Activated CD8-positive, alpha-beta T cell treated with anti-CD3 and anti-CD28 coated beads, Interleukin-2, amount 10 ng/mL, durations not matched to agents 7 days and 5 days (primary cell): ENCODE measurements around the gene TK2. TPM values are rescaled to one million over a fixed set of nuclear protein-coding genes. Genes with fewer than 3 reads are reported as not detected.
A peak's percentile ranks its signal among the peaks of the same experiment; 100 is the strongest.
"Not testable (repeated sequence)": the region's sequence is repeated elsewhere in the genome, so short reads cannot be mapped to it uniquely, and the experiment has no call there.

Experiments
- ATAC-seq: fragments of 150-1000 bp; cut with Tn5 transposase; one replicate; pipeline ENCODE4 v1.10.0; 2021; ENCODE audit warnings: moderate library complexity
- CTCF ChIA-PET: fragments of 350-600 bp; sonication (Branson Sonifier 250); formaldehyde crosslinking; loops from one replicate; lab custom pipeline; 2021; ENCODE audit warnings: antibody characterized with exemption; lab: Charles Lee
- POLR2A ChIA-PET: fragments of 350-600 bp; sonication (Branson Sonifier 250); formaldehyde crosslinking; loops from one replicate; lab custom pipeline; 2021; ENCODE audit warnings: antibody characterized with exemption; lab: Charles Lee
- DNase-seq: peaks from one replicate; pipeline ENCODE4 v3.0.0-alpha.2; 2020
- H3K27ac Mint-ChIP-seq: one replicate; pipeline ENCODE4 v1.8.0; 2021; ENCODE audit warnings: mild to moderate bottlenecking, mixed read lengths
- H3K27me3 Mint-ChIP-seq: one replicate; pipeline ENCODE4 v1.8.0; 2021; ENCODE audit warnings: low read depth, mixed read lengths
- H3K36me3 Mint-ChIP-seq: one replicate; pipeline ENCODE4 v1.8.0; 2021; ENCODE audit warnings: low read depth, mixed read lengths
- H3K4me1 Mint-ChIP-seq: one replicate; pipeline ENCODE4 v1.8.0; 2021; ENCODE audit warnings: low read depth, mixed read lengths
- H3K4me3 Mint-ChIP-seq: one replicate; pipeline ENCODE4 v1.8.0; 2021; ENCODE audit warnings: mild to moderate bottlenecking, mixed read lengths
- H3K9me3 Mint-ChIP-seq: one replicate; pipeline ENCODE4 v1.8.0; 2022; ENCODE audit warnings: mixed read lengths; ENCODE audit not compliant: insufficient read depth
- total RNA-seq, 2 experiments: library from RNA; stranded (reverse); gene quantifications; one replicate each; pipeline ENCODE4 v1.2.3, GENCODE V29; 2021

TK2 gene
- total RNA-seq, 2 experiments from 2014 or later = 5.7 to 6.4 TPM

GRCh38 chr16:66502020-66502913 lies 47.7 kb downstream of the TK2 start:
- Mint-ChIP-seq H3K27me3 (peaks cover 8% of the 10 kb centered on the region), H3K36me3 (no peaks in the 10 kb centered on the region), H3K4me3 (no peak overlapping the region), H3K27ac (no peak overlapping the region), H3K4me1 (no peaks in the 10 kb centered on the region), H3K9me3 (no peaks in the 10 kb centered on the region)
- DNase-seq = peak; percentile 15
- ATAC-seq = no peak
- ChIA-PET POLR2A (no interaction called here), CTCF (interaction anchor here (0.6 kb wide), 1 partner anchor 366 kb away, joined by 3 read pairs; no protein-coding TSS in a partner anchor)

GRCh38 chr16:66501563-66501962 lies 48.4 kb downstream of the TK2 start:
- H3K4me3 Mint-ChIP-seq, DNase-seq, ATAC-seq, H3K36me3 Mint-ChIP-seq, H3K27ac Mint-ChIP-seq, CTCF ChIA-PET, H3K9me3 Mint-ChIP-seq, H3K4me1 Mint-ChIP-seq, H3K27me3 Mint-ChIP-seq, POLR2A ChIA-PET: not testable (repeated sequence)

GRCh38 chr16:66497921-66498320 lies 52.0 kb downstream of the TK2 start:
- POLR2A ChIA-PET, H3K4me1 Mint-ChIP-seq, CTCF ChIA-PET, H3K9me3 Mint-ChIP-seq, H3K4me3 Mint-ChIP-seq, ATAC-seq, H3K27me3 Mint-ChIP-seq, DNase-seq, H3K27ac Mint-ChIP-seq, H3K36me3 Mint-ChIP-seq: not testable (repeated sequence)

- POLR2A ChIA-PET, DNase-seq, CTCF ChIA-PET, H3K27ac Mint-ChIP-seq, H3K4me3 Mint-ChIP-seq, H3K36me3 Mint-ChIP-seq, H3K4me1 Mint-ChIP-seq, H3K9me3 Mint-ChIP-seq, H3K27me3 Mint-ChIP-seq, ATAC-seq: not testable (repeated sequence)
These were observed 53.7 kb downstream of the TK2 start for GRCh38 chr16:66496226-66496625.

GRCh38 chr16:66495440-66495839 lies 54.5 kb downstream of the TK2 start:
- Mint-ChIP-seq H3K27me3 (peaks cover 8% of the 10 kb centered on the region), H3K9me3 (no peaks in the 10 kb centered on the region), H3K36me3 (no peaks in the 10 kb centered on the region), H3K27ac (no peak overlapping the region), H3K4me1 (peaks cover 7% of the 10 kb centered on the region), H3K4me3 (no peak overlapping the region)
- DNase-seq = no peak
- ChIA-PET CTCF (no interaction called here), POLR2A (no interaction called here)
- no peak for ATAC-seq

- DNase-seq = no peak
- Mint-ChIP-seq H3K4me3 (no peak overlapping the region), H3K36me3 (no peaks in the 10 kb centered on the region), H3K27me3 (peaks cover 8% of the 10 kb centered on the region), H3K9me3 (no peaks in the 10 kb centered on the region), H3K27ac (no peak overlapping the region), H3K4me1 (peaks cover 7% of the 10 kb centered on the region)
- ChIA-PET POLR2A (interaction anchor here (1.2 kb wide), 1 partner anchor 57 kb away, joined by 3 read pairs; the partner anchor contains the start of gene CKLF), CTCF (no interaction called here)
- no peak for ATAC-seq
These were observed 55.0 kb downstream of the TK2 start for GRCh38 chr16:66494916-66495315.

- Mint-ChIP-seq H3K27ac (no peak overlapping the region), H3K27me3 (peaks cover 7% of the 10 kb centered on the region), H3K36me3 (no peaks in the 10 kb centered on the region), H3K4me1 (peaks cover 7% of the 10 kb centered on the region), H3K4me3 (no peak overlapping the region), H3K9me3 (no peaks in the 10 kb centered on the region)
- DNase-seq = no peak
- CTCF ChIA-PET = interaction anchor here (0.8 to 3.1 kb wide), 2 partner anchors 96 kb away, joined by 3 to 9 read pairs; no protein-coding TSS in a partner anchor
- no peak for ATAC-seq
- POLR2A ChIA-PET = interaction anchor here (1.2 kb wide), 1 partner anchor 58 kb away, joined by 3 read pairs; the partner anchor contains the start of gene CKLF
These were observed 56.2 kb downstream of the TK2 start for GRCh38 chr16:66493490-66494401.

- CTCF ChIA-PET = interaction anchor here (1.1 to 3.1 kb wide), 5 partner anchors 9 to 98 kb away, joined by 3 to 9 read pairs (median 4); no protein-coding TSS in a partner anchor
- POLR2A ChIA-PET = no interaction called here
- H3K27me3 Mint-ChIP-seq = no peaks in the 10 kb centered on the region
These were observed 58.2 kb downstream of the TK2 start for GRCh38 chr16:66491716-66492064.

GRCh38 chr16:66490774-66491715 lies 58.9 kb downstream of the TK2 start:
- no peaks in the 10 kb centered on the region for H3K27me3 Mint-ChIP-seq
- ChIA-PET POLR2A (no interaction called here), CTCF (interaction anchor here (1.2 to 3.1 kb wide), 4 partner anchors 20 to 98 kb away, joined by 3 to 9 read pairs (median 4); no protein-coding TSS in a partner anchor)
- no peaks in the 10 kb centered on the region for H3K36me3 Mint-ChIP-seq
- ATAC-seq = peak; percentile 14
- peaks cover 7% of the 10 kb centered on the region for H3K4me1 Mint-ChIP-seq
- DNase-seq = no peak
- H3K4me3 Mint-ChIP-seq = no peak overlapping the region
- H3K27ac Mint-ChIP-seq = peak overlapping the region; percentile 56
- no peaks in the 10 kb centered on the region for H3K9me3 Mint-ChIP-seq

More at GRCh38 chr16:66491716-66492064, 58.2 kb downstream of the TK2 start:
- Mint-ChIP-seq H3K4me3 (no peak overlapping the region), H3K36me3 (no peaks in the 10 kb centered on the region), H3K4me1 (peaks cover 7% of the 10 kb centered on the region), H3K27ac (no peak overlapping the region), H3K9me3 (no peaks in the 10 kb centered on the region)
- no peak for ATAC-seq
- DNase-seq = no peak

- H3K27me3 Mint-ChIP-seq = no peaks in the 10 kb centered on the region
- CTCF ChIA-PET = no interaction called here
- no peaks in the 10 kb centered on the region for H3K9me3 Mint-ChIP-seq
- DNase-seq (no peak), ATAC-seq (peak; percentile 46)
- POLR2A ChIA-PET = no interaction called here
- H3K4me3 Mint-ChIP-seq = no peak overlapping the region
- peaks cover 17% of the 10 kb centered on the region for H3K4me1 Mint-ChIP-seq
- no peak overlapping the region for H3K27ac Mint-ChIP-seq
- no peaks in the 10 kb centered on the region for H3K36me3 Mint-ChIP-seq
These were observed 60.1 kb downstream of the TK2 start for GRCh38 chr16:66489818-66490217.

- DNase-seq (no peak), ATAC-seq (peak; percentile 34)
- POLR2A ChIA-PET = no interaction called here
- H3K27ac Mint-ChIP-seq = no peak overlapping the region
- no peaks in the 10 kb centered on the region for H3K9me3 Mint-ChIP-seq
- H3K36me3 Mint-ChIP-seq = no peaks in the 10 kb centered on the region
- H3K27me3 Mint-ChIP-seq = no peaks in the 10 kb centered on the region
- no peak overlapping the region for H3K4me3 Mint-ChIP-seq
- CTCF ChIA-PET = interaction anchor here (1.2 kb wide), 1 partner anchor 100 kb away, joined by 5 read pairs; no protein-coding TSS in a partner anchor
- H3K4me1 Mint-ChIP-seq = peaks cover 20% of the 10 kb centered on the region
These were observed 60.5 kb downstream of the TK2 start for GRCh38 chr16:66489385-66489784.
